Measurements from ENCODE around the gene SKAP1.
"Not testable (repeated sequence)": the region's sequence is repeated elsewhere in the genome, so short reads cannot be mapped to it uniquely, and the experiment has no call there.

The SKAP1 gene

GRCh38 chr17:48340916-48341315 lies 89.1 kb downstream of the SKAP1 start:
- Histone ChIP-seq H3K9me3 (replicated peaks in 1 of 11) (no peaks in the 10 kb centered on the region), H3K27me3 (peaks cover 5 to 52% (median 24%) of the 10 kb centered on the region in 11 experiments; a peak in 18 of 22 replicates), H3K36me3 (no peaks in the 10 kb centered on the region), H3K9ac (no peak overlapping the region), H3K4me2 (no peak overlapping the region), H3K4me3 (no peak overlapping the region), H3K4me1 (no peaks in the 10 kb centered on the region), H4K20me1 (peaks cover 0 to 4% (median 0%) of the 10 kb centered on the region in 11 experiments; a peak in 1 of 22 replicates), H3K27ac (no peak overlapping the region)
- TF ChIP-seq Cebpa-rat (IDR thresholded peaks at IDR 0.05) = no peak

- H3K4me3 ChIP-seq = no peak overlapping the region
- no peak overlapping the region for H3K27ac ChIP-seq
- peaks cover 0 to 8% (median 0%) of the 10 kb centered on the region in 11 experiments; a peak in 1 of 22 replicates for H4K20me1 ChIP-seq
- no peak overlapping the region for H3K9ac ChIP-seq
- H3K27me3 ChIP-seq = peaks cover 23 to 59% (median 35%) of the 10 kb centered on the region in 11 experiments
- H3K9me3 ChIP-seq (replicated peaks in 1 of 11) = no peaks in the 10 kb centered on the region
- TF ChIP-seq Cebpa-rat (IDR thresholded peaks at IDR 0.05) = no peak
- no peaks in the 10 kb centered on the region for H3K4me1 ChIP-seq
- no peaks in the 10 kb centered on the region for H3K36me3 ChIP-seq
- H3K4me2 ChIP-seq = no peak overlapping the region
These were observed 91.3 kb downstream of the SKAP1 start for GRCh38 chr17:48338720-48339119.

- H3K27ac ChIP-seq; H3K4me1 ChIP-seq; H3K36me3 ChIP-seq; H3K4me3 ChIP-seq; H3K4me2 ChIP-seq; H3K9ac ChIP-seq; H3K9me3 ChIP-seq (replicated peaks in 1 of 11): not testable (repeated sequence)
- Histone ChIP-seq H3K27me3 (peaks cover 31 to 67% (median 42%) of the 10 kb centered on the region in 11 experiments), H4K20me1 (peaks cover 0 to 16% (median 0%) of the 10 kb centered on the region in 11 experiments; a peak in 1 of 22 replicates)
These were observed 92.1 kb downstream of the SKAP1 start for GRCh38 chr17:48337903-48338302.

GRCh38 chr17:48336986-48337385 lies 93.0 kb downstream of the SKAP1 start:
- TF ChIP-seq Cebpa-rat (IDR thresholded peaks at IDR 0.05) = no peak
- Histone ChIP-seq H3K4me3 (no peak overlapping the region), H3K9ac (no peak overlapping the region), H3K4me2 (no peak overlapping the region), H4K20me1 (peaks cover 0 to 16% (median 0%) of the 10 kb centered on the region in 11 experiments; a peak in 1 of 22 replicates), H3K9me3 (replicated peaks in 1 of 11) (no peaks in the 10 kb centered on the region), H3K4me1 (no peaks in the 10 kb centered on the region), H3K36me3 (no peaks in the 10 kb centered on the region), H3K27me3 (peaks cover 37 to 76% (median 49%) of the 10 kb centered on the region in 11 experiments), H3K27ac (no peak overlapping the region)

DNA sequence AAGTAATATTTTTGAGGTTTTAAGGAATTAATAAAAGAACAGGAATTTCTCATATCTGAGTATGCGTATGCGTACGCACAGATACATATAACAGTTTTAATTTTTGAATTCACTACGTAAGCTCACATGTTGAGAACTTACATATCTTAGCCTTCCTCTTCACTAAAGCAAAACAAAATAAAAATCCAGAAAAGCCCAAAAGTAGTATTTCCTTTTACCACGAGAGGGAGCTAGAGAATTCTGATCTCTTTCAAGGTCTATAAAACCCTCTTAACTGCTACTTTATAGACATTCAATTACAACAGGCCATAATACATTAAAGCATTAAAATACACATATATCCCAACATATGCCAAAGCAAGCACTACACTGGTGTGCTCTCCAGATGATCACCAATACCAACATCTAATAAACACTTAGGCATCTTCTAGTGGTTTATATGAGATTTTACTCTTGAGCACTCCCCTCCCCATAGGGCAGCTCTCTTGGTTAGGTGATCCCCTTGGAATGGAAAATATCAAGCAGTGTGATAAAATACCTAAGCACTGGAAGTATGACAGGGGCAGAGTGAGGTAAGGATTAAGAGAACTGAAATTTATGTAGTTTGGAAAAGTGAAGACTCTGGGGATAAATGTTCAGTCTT lies 94.0 kb downstream of the SKAP1 start:
- H4K20me1 ChIP-seq = peaks cover 0 to 16% (median 0%) of the 10 kb centered on the region in 11 experiments; a peak in 1 of 22 replicates
- H3K4me1 ChIP-seq = no peaks in the 10 kb centered on the region
- H3K27me3 ChIP-seq = peaks cover 43 to 83% (median 57%) of the 10 kb centered on the region in 11 experiments
- no peak overlapping the region for H3K9ac ChIP-seq
- TF ChIP-seq Cebpa-rat (IDR thresholded peaks at IDR 0.05) = no peak
- H3K4me2 ChIP-seq = no peak overlapping the region
- no peak overlapping the region for H3K27ac ChIP-seq
- H3K36me3 ChIP-seq = no peaks in the 10 kb centered on the region
- no peaks in the 10 kb centered on the region for H3K9me3 ChIP-seq (replicated peaks in 1 of 11)
- H3K4me3 ChIP-seq = no peak overlapping the region

GRCh38 chr17:48335146-48335784 lies 94.7 kb downstream of the SKAP1 start:
- Histone ChIP-seq H4K20me1 (peaks cover 0 to 16% (median 0%) of the 10 kb centered on the region in 11 experiments; a peak in 4 of 22 replicates), H3K27me3 (peaks cover 46 to 83% (median 64%) of the 10 kb centered on the region in 11 experiments), H3K4me3 (no peak overlapping the region), H3K4me2 (no peak overlapping the region), H3K9me3 (replicated peaks in 1 of 11) (no peaks in the 10 kb centered on the region), H3K9ac (no peak overlapping the region), H3K27ac (no peak overlapping the region), H3K36me3 (no peaks in the 10 kb centered on the region), H3K4me1 (no peaks in the 10 kb centered on the region)
- no peak for TF ChIP-seq Cebpa-rat (IDR thresholded peaks at IDR 0.05)

DNA sequence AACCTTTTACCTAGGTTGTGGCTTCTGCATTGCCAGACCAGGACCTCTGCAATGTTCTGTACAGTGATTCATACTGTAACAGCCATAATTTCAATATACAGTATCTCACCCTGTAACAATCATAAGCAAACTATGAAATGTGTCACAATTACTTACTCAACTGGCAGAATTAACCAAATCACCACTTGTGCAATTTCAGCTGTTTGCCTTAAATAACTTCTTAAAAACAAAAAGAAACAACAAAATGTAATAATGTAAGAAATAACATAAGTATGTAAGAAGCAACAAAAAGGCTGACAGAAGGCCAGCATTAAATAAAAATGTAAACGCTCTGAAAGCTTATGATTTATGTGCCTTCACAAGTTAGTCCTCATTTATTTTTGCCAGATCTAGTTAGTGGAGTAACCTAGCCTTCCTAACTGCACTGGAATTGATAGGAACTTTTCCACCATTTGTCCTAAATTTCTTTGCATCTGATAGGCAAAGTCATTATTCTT lies 96.9 kb downstream of the SKAP1 start:
- no peak overlapping the region for H3K9ac ChIP-seq
- H3K27me3 ChIP-seq = peaks cover 50 to 90% (median 74%) of the 10 kb centered on the region in 11 experiments
- H3K4me2 ChIP-seq = no peak overlapping the region
- no peaks in the 10 kb centered on the region for H3K9me3 ChIP-seq (replicated peaks in 1 of 11)
- peaks cover 0 to 16% (median 0%) of the 10 kb centered on the region in 11 experiments; a peak in 4 of 22 replicates for H4K20me1 ChIP-seq
- no peak overlapping the region for H3K27ac ChIP-seq
- no peak for TF ChIP-seq Cebpa-rat (IDR thresholded peaks at IDR 0.05)
- H3K36me3 ChIP-seq = no peaks in the 10 kb centered on the region
- no peaks in the 10 kb centered on the region for H3K4me1 ChIP-seq
- H3K4me3 ChIP-seq = no peak overlapping the region

- Histone ChIP-seq H3K9ac (no peak overlapping the region), H4K20me1 (peaks cover 0 to 12% (median 0%) of the 10 kb centered on the region in 11 experiments; a peak in 4 of 22 replicates), H3K4me1 (no peaks in the 10 kb centered on the region), H3K27ac (no peak overlapping the region), H3K27me3 (peaks cover 50 to 95% (median 78%) of the 10 kb centered on the region in 11 experiments), H3K36me3 (no peaks in the 10 kb centered on the region), H3K4me2 (no peak overlapping the region), H3K9me3 (replicated peaks in 1 of 11) (no peaks in the 10 kb centered on the region), H3K4me3 (no peak overlapping the region)
- TF ChIP-seq Cebpa-rat (IDR thresholded peaks at IDR 0.05) = no peak
These were observed 99.1 kb downstream of the SKAP1 start for GRCh38 chr17:48330887-48331286.

GRCh38 chr17:48330421-48330820 lies 99.6 kb downstream of the SKAP1 start:
- Histone ChIP-seq H3K4me2 (no peak overlapping the region), H3K4me1 (no peaks in the 10 kb centered on the region), H3K9ac (no peak overlapping the region), H4K20me1 (peaks cover 0 to 12% (median 0%) of the 10 kb centered on the region in 11 experiments; a peak in 4 of 22 replicates), H3K36me3 (no peaks in the 10 kb centered on the region), H3K27me3 (peaks cover 47 to 98% (median 78%) of the 10 kb centered on the region in 11 experiments), H3K27ac (no peak overlapping the region), H3K9me3 (replicated peaks in 1 of 11) (no peaks in the 10 kb centered on the region), H3K4me3 (no peak overlapping the region)
- no peak for TF ChIP-seq Cebpa-rat (IDR thresholded peaks at IDR 0.05)

Measured in BLaER1 treated with 17β-estradiol and CSF1 and Interleukin-3, amounts not matched to agents 10 nM and 100 nM (cell line).